ENCODE measurements around the gene KIF26B. TPM values are rescaled to one million over a fixed set of nuclear protein-coding genes. Genes with fewer than 3 reads are reported as not detected.

The KIF26B gene
- total and polyA plus RNA-seq, 2 of the 4 experiments (the other 2 are of a cell fraction), result 0.53 to 0.54 TPM

DNA sequence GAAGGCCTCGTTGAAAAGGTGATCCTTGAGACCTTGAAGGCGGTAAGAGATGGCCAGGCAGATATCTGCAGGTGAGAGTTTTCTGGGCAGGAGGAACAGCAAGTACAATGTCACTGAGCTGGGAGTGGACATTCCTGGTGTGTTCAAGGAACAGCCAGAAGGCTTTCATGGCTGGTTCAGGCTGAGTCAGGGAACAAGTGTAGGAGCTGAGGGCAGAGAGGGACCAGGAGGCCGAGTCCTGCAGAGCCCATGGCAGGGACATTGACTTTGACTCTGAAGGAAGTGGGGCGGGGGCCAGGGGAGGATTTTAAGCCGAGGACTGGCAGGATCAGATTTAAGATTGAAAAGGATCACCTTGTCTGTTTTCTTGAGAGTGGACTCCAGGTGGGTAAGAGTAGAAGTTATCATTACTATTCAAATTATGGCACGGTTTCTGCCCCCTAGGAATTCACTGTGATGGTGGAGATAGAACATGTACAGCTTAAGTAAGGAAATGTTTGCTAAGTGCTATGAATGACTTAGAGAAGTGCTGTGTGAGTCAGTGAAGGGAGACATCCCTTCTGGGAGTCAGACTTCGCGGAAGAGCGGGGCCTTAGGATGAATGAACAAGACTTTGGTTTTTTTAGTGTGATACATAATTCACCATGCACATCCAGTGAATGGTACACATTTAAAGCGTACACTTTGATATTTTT lies 202.3 kb downstream of the KIF26B start:
- no peak for DNase-seq
- Histone ChIP-seq H3K4me2 (ENCODE audit: low read depth, low read length) (no peak overlapping the region), H2AFZ (replicated peaks; ENCODE audit: low read length, poor library complexity) (no peak overlapping the region), H2BK15ac (ENCODE audit: low read depth, low read length) (no peak overlapping the region), H4K20me1 (ENCODE audit: insufficient read depth, low read length) (no peaks in the 10 kb centered on the region), H3K4ac (ENCODE audit: low read depth, low read length) (no peak overlapping the region), H3K23ac (ENCODE audit: low read depth, low read length) (no peak overlapping the region), H2BK120ac (ENCODE audit: low read depth, low read length) (no peak overlapping the region), H3K18ac (ENCODE audit: low read depth, low read length) (no peak overlapping the region), H3K27ac (ENCODE audit: insufficient read depth, low read length) (no peak overlapping the region), H3K9me3 (ENCODE audit: control insufficient read depth, insufficient read depth, low read length) (no peaks in the 10 kb centered on the region), H3K4me1 (ENCODE audit: control insufficient read depth, insufficient read depth, low read length) (no peaks in the 10 kb centered on the region), H2BK20ac (ENCODE audit: low read depth, low read length) (no peak overlapping the region), H2AK5ac (ENCODE audit: low read depth, low read length) (no peak overlapping the region), H2AK9ac (replicated peaks; ENCODE audit: low read depth, low read length, poor library complexity) (no peak overlapping the region), H2BK5ac (ENCODE audit: low read depth, low read length, poor library complexity, severe bottlenecking) (no peak overlapping the region), H3K36me3 (ENCODE audit: control insufficient read depth, insufficient read depth, low read length) (peaks cover 3% of the 10 kb centered on the region), H3K4me3 (ENCODE audit: insufficient read depth, low read depth, low read length) (no peak overlapping the region), H4K91ac (ENCODE audit: insufficient read depth, low read depth, low read length) (no peak overlapping the region), H3K9me1 (ENCODE audit: insufficient read depth, low read length) (no peaks in the 10 kb centered on the region), H3K79me1 (ENCODE audit: low read depth in 1 of 2, low read length in 2 of 2) (no peaks in the 10 kb centered on the region; a peak in 1 of 4 replicates), H4K8ac (ENCODE audit: low read depth in 2 of 2, low read length in 2 of 2) (no peak overlapping the region), H3K56ac (ENCODE audit: extremely low read depth, insufficient read depth, low read length) (no peak overlapping the region), H3K27me3 (ENCODE audit: control insufficient read depth, insufficient read depth, low read length) (no peaks in the 10 kb centered on the region), H4K5ac (ENCODE audit: low read depth, low read length) (no peak overlapping the region), H3K14ac (replicated peaks; ENCODE audit: low read depth, low read length) (no peak overlapping the region), H3K9ac (ENCODE audit: low read depth, low read length) (no peak overlapping the region)
- in situ Hi-C loops (cut with MboI; ENCODE audit: low sequenced_read_pairs) (no loop called here), dilution Hi-C loops (cut with HindIII; ENCODE audit: low sequenced_read_pairs, unreplicated experiment) (no loop called here), intact Hi-C loops (cut with micrococcal nuclease) (no loop called here)
- CTCF ChIA-PET, result no interaction called here
- WGBS, 2 experiments (ENCODE audit: extremely low coverage in 2 of 2, insufficient read length in 1 of 2), result 73% methylated on average over 2 of the region's 10 CpGs; no CpG with 5 or more reads in 1 of the 2 experiments
- POLR2A ChIA-PET (ENCODE audit: unreplicated experiment), result interaction anchor here (0.6 kb wide), 1 partner anchor 757 kb away, joined by 3 read pairs; no protein-coding TSS in a partner anchor
- TF ChIP-seq, protein P1, sequence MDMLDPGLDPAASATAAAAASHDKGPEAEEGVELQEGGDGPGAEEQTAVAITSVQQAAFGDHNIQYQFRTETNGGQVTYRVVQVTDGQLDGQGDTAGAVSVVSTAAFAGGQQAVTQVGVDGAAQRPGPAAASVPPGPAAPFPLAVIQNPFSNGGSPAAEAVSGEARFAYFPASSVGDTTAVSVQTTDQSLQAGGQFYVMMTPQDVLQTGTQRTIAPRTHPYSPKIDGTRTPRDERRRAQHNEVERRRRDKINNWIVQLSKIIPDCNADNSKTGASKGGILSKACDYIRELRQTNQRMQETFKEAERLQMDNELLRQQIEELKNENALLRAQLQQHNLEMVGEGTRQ (IDR thresholded peaks at IDR 0.05; ENCODE audit: low read depth, low read length), result no peak
- TF ChIP-seq CEBPB (IDR thresholded peaks at IDR 0.05; ENCODE audit: low read depth, low read length) (no peak), NFE2L2 (IDR thresholded peaks at IDR 0.05; ENCODE audit: low read depth, low read length) (no peak), SMC3 (IDR thresholded peaks at IDR 0.05; ENCODE audit: low read depth, low read length) (no peak), CHD1 (IDR thresholded peaks at IDR 0.05; ENCODE audit: low read depth, low read length) (no peak), FOS (IDR thresholded peaks at IDR 0.05; ENCODE audit: low read depth, low read length) (no peak), RAD21 (IDR thresholded peaks at IDR 0.05; ENCODE audit: low read length) (no peak)
- TF ChIP-seq, protein P2, sequence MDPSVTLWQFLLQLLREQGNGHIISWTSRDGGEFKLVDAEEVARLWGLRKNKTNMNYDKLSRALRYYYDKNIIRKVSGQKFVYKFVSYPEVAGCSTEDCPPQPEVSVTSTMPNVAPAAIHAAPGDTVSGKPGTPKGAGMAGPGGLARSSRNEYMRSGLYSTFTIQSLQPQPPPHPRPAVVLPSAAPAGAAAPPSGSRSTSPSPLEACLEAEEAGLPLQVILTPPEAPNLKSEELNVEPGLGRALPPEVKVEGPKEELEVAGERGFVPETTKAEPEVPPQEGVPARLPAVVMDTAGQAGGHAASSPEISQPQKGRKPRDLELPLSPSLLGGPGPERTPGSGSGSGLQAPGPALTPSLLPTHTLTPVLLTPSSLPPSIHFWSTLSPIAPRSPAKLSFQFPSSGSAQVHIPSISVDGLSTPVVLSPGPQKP (IDR thresholded peaks at IDR 0.05; ENCODE audit: borderline replicate concordance, low read depth, low read length), result no peak
- no peak for ATAC-seq (ENCODE audit: low read depth)
- no TSS peak for BruUV-seq (replicated peaks)

Measured in IMR-90 (cell line).